WI38 (cell line): Measurements from ENCODE around the gene STK25.

Experiments
- H3K4me3 ChIP-seq: 2 replicates; pipeline ENCODE4 v1.5.1; 2011; ENCODE audit warnings: low read depth, mild to moderate bottlenecking, control low read depth, low read length
- CTCF ChIP-seq: IDR thresholded peaks from 2 replicates; pipeline ENCODE4 v1.5.1; 2012; ENCODE audit warnings: low read depth, mild to moderate bottlenecking, control low read depth, low read length

STK25 gene

GRCh38 chr2:241496003-241496707 lies 12.2 kb downstream of the STK25 start:
- TF ChIP-seq CTCF = no peak

GRCh38 chr2:241495172-241496002 lies 13.0 kb downstream of the STK25 start:
- no peak for TF ChIP-seq CTCF
- H3K4me3 ChIP-seq = no peak overlapping the region

More at GRCh38 chr2:241496003-241496707, 12.2 kb downstream of the STK25 start:
- no peak overlapping the region for H3K4me3 ChIP-seq

- no peak for TF ChIP-seq CTCF
- H3K4me3 ChIP-seq = no peak overlapping the region
Measured at GRCh38 chr2:241494311-241494908, 14.0 kb downstream of the STK25 start.

- no peak for TF ChIP-seq CTCF
- H3K4me3 ChIP-seq = no peak overlapping the region
Measured at GRCh38 chr2:241493092-241493491, 15.3 kb downstream of the STK25 start.

GRCh38 chr2:241492174-241492565 lies 16.2 kb downstream of the STK25 start:
- no peak overlapping the region for H3K4me3 ChIP-seq
- TF ChIP-seq CTCF = no peak

GRCh38 chr2:241491549-241492173 lies 16.7 kb downstream of the STK25 start:
- TF ChIP-seq CTCF = no peak
- H3K4me3 ChIP-seq = no peak overlapping the region
